Lower leg skin (tissue), 3 donors: Measurements from ENCODE around the gene ARL13B.

Source experiments
- POLR2A ChIP-seq, 2 donors: fragments of 450-650 bp; IDR thresholded peaks; one replicate each; pipeline ENCODE4 v1.6.1; 2016 to 2017; ENCODE audit warnings: antibody characterized with exemption in 2 of 2, mild to moderate bottlenecking in 1 of 2, moderate library complexity in 1 of 2
- TF ChIP-seq, protein P1 (sequence below), 3 donors: fragments of 450-650 bp; IDR thresholded peaks; one replicate each; pipeline ENCODE4 v1.5.1; 2016; ENCODE audit warnings: antibody characterized with exemption in 3 of 3, mild to moderate bottlenecking in 3 of 3, moderate library complexity in 2 of 3

- TF ChIP-seq, protein P1, sequence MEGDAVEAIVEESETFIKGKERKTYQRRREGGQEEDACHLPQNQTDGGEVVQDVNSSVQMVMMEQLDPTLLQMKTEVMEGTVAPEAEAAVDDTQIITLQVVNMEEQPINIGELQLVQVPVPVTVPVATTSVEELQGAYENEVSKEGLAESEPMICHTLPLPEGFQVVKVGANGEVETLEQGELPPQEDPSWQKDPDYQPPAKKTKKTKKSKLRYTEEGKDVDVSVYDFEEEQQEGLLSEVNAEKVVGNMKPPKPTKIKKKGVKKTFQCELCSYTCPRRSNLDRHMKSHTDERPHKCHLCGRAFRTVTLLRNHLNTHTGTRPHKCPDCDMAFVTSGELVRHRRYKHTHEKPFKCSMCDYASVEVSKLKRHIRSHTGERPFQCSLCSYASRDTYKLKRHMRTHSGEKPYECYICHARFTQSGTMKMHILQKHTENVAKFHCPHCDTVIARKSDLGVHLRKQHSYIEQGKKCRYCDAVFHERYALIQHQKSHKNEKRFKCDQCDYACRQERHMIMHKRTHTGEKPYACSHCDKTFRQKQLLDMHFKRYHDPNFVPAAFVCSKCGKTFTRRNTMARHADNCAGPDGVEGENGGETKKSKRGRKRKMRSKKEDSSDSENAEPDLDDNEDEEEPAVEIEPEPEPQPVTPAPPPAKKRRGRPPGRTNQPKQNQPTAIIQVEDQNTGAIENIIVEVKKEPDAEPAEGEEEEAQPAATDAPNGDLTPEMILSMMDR (IDR thresholded peaks at IDR 0.05), result no peak
- no peak for TF ChIP-seq POLR2A (IDR thresholded peaks at IDR 0.05)
These were observed 103.3 kb downstream of the ARL13B start for GRCh38 chr3:94083261-94083660.
